SU-DHL-6 (cell line): ENCODE data around the gene ZNF350.

Experiments used
- H2AFZ ChIP-seq: fragments of 200-600 bp; sonication (generic); 2 replicates; pipeline ENCODE4 v1.6.1; 2014; ENCODE audit warnings: low read depth, mild to moderate bottlenecking, moderate library complexity, mixed read lengths, antibody characterized with exemption, low read length; ENCODE audit not compliant: severe bottlenecking
- H3F3A ChIP-seq: fragments of 200-600 bp; shearing (Covaris generic); 2 replicates; pipeline ENCODE4 v1.6.0; 2016; ENCODE audit warnings: antibody characterized with exemption, mild to moderate bottlenecking; ENCODE audit not compliant: insufficient read depth
- H3K27ac ChIP-seq: fragments of 200-600 bp; sonication (generic); 2 replicates; pipeline ENCODE4 v1.5.1; 2016; ENCODE audit warnings: low read depth, mild to moderate bottlenecking, low read length, moderate library complexity, mixed read lengths
- H3K27me3 ChIP-seq: fragments of 200-600 bp; sonication (generic), shearing (Covaris generic); 2 replicates; pipeline ENCODE4 v1.6.0; 2014; ENCODE audit warnings: mild to moderate bottlenecking, low read length
- H3K36me3 ChIP-seq: fragments of 200-600 bp; sonication (generic); 2 replicates; pipeline ENCODE4 v1.6.1; 2014; ENCODE audit warnings: mild to moderate bottlenecking, low read length, mixed read lengths
- H3K4me2 ChIP-seq: fragments of 300-600, 200-600 bp; shearing (Covaris generic), sonication (generic); 2 replicates; pipeline ENCODE4 v1.6.0; 2014; ENCODE audit warnings: low read length, low read depth, mild to moderate bottlenecking; ENCODE audit not compliant: poor library complexity, severe bottlenecking
- H3K4me3 ChIP-seq: fragments of 200-600 bp; sonication (generic); 2 replicates; pipeline ENCODE4 v1.5.1; 2014; ENCODE audit warnings: antibody characterized with exemption, low read length, mild to moderate bottlenecking, mixed read lengths; ENCODE audit not compliant: insufficient read depth, poor library complexity, severe bottlenecking
- H3K79me2 ChIP-seq: fragments of 200-600 bp; sonication (generic); 2 replicates; pipeline ENCODE4 v1.6.1; 2014; ENCODE audit warnings: mild to moderate bottlenecking, low read length, moderate library complexity; ENCODE audit not compliant: insufficient read depth
- H3K9ac ChIP-seq: fragments of 200-600 bp; sonication (generic); 2 replicates; pipeline ENCODE4 v1.7.0; 2014; ENCODE audit warnings: mild to moderate bottlenecking, low read length
- H3K9me2 ChIP-seq: fragments of 200-600 bp; sonication (generic); replicated peaks from 2 replicates; pipeline ENCODE4 v1.6.1; 2014; ENCODE audit warnings: low read length; ENCODE audit not compliant: insufficient read depth
- H3K9me3 ChIP-seq: fragments of 200-600 bp; sonication (generic); 2 replicates; pipeline ENCODE4 v1.6.1; 2014; ENCODE audit warnings: low read length, mixed read lengths; ENCODE audit not compliant: insufficient read depth
- H4K20me1 ChIP-seq: fragments of 200-600 bp; sonication (generic); 2 replicates; pipeline ENCODE4 v1.6.1; 2014; ENCODE audit warnings: low read depth, mild to moderate bottlenecking, antibody characterized with exemption, low read length, moderate library complexity, mixed read lengths
- EZH2phosphoT487 ChIP-seq: fragments of 200-600 bp; sonication (generic), shearing (Covaris generic); conservative IDR thresholded peaks from 2 replicates; pipeline ENCODE4 v1.6.1; 2018; ENCODE audit warnings: mild to moderate bottlenecking, antibody characterized with exemption, low read length, moderate library complexity, mixed read lengths
- TF ChIP-seq, protein P1 (sequence below): fragments of 200-600 bp; sonication (generic); IDR thresholded peaks from one replicate; pipeline ENCODE4 v1.5.1; 2017; ENCODE audit warnings: antibody characterized with exemption, mild to moderate bottlenecking, low read length, moderate library complexity; ENCODE audit not compliant: insufficient read depth, poor library complexity, severe bottlenecking

Gene ZNF350

DNA sequence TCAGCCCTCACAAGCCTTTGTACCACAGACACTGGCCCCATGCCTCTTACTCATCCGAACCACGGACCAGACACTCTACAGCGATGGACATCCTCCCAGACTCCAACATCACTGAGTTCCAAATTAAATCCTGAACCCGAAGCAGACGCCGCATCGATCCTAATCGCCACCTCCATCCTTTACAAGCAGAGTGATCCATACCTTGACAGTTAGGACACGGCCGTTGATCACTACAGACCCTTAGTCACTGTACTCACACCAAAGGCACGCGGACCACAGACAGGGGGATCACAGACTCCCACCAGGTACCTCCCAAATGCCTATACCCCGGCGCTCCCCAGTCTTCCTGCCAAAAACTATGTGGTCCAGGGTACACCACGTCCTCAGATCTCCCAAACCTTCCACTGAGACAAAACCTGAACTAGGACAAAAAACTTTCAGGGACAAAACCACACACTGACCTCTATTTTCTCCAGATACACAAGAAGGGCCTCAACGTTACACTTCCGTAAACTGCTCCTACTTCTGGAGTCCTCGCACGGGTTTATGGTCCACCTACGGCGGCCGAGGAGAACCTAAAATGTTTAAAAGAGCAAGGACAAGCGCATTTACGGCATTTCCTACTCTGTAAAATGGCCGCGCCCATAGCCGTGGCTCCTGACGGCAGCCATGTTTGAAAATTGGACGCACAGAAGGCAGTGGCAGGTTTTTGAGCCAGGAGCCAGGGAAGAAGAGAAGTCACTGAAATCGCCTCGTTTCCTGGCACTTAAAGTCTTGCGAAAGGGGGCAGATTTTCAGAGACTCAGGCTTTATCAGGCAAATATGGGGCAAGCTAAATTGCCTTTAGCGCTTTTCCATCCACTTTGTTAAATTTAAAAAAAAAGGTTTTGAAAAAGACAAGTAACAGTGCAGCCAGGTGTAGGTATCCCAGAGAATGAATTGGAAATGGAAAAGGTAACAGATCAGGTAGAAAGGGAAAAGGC, at the start of gene ZNF350:
TSS of gene ZNF350 (minus strand) at position 532 of the 983 bp plus-strand sequence. CDS start 12,480 bp downstream, outside the sequence.
- no peaks in the 10 kb centered on the region for H3F3A ChIP-seq
- H3K9me3 ChIP-seq, result no peaks in the 10 kb centered on the region; the same call in 1 of the 2 replicates
- TF ChIP-seq, protein P1, sequence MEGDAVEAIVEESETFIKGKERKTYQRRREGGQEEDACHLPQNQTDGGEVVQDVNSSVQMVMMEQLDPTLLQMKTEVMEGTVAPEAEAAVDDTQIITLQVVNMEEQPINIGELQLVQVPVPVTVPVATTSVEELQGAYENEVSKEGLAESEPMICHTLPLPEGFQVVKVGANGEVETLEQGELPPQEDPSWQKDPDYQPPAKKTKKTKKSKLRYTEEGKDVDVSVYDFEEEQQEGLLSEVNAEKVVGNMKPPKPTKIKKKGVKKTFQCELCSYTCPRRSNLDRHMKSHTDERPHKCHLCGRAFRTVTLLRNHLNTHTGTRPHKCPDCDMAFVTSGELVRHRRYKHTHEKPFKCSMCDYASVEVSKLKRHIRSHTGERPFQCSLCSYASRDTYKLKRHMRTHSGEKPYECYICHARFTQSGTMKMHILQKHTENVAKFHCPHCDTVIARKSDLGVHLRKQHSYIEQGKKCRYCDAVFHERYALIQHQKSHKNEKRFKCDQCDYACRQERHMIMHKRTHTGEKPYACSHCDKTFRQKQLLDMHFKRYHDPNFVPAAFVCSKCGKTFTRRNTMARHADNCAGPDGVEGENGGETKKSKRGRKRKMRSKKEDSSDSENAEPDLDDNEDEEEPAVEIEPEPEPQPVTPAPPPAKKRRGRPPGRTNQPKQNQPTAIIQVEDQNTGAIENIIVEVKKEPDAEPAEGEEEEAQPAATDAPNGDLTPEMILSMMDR, result no peak
- no peak for TF ChIP-seq EZH2phosphoT487
- no peaks in the 10 kb centered on the region for H3K27me3 ChIP-seq
- H3K36me3 ChIP-seq, result no peaks in the 10 kb centered on the region
- no peaks in the 10 kb centered on the region for H4K20me1 ChIP-seq
- H2AFZ ChIP-seq, result no peak within 1 kb of the TSS
- no peak within 1 kb of the TSS for H3K27ac ChIP-seq
- no peak within 1 kb of the TSS for H3K4me3 ChIP-seq
- no peak within 1 kb of the TSS for H3K9ac ChIP-seq
- no peaks in the 10 kb centered on the region for H3K79me2 ChIP-seq
- H3K9me2 ChIP-seq, result no peaks in the 10 kb centered on the region
- H3K4me2 ChIP-seq, result no peak within 1 kb of the TSS

DNA sequence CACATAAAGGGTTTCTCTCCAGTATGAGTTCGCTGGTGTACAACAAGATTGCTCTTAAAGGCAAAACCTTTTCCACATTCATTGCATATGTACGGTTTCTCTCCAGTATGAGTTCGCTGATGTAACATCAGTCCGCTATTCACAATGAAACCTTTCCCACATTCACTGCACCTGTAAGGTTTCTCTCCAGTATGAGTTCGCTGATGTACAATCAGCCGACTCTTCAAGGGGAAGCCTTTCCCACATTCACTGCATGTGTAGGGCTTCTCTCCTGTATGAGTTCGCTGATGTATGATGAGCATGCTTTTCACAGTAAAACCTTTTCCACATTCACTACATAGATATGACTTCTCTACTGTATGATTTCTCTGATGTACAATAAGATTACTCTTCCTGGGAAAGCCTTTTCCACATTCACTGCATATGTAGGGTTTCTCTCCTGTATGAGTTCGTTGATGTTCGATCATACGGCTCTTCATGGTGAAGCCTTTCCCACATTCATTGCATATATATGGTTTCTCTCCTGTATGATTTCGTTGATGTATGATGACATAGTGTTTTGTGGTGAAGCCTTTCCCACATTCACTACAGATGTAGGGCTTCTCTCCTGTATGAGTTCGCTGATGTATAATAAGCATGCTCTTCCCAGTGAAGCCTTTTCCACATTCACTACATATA, 47.5 kb upstream of the ZNF350 start:
- Histone ChIP-seq H2AFZ (no peak overlapping the region), H3K27ac (no peak overlapping the region), H3F3A (no peaks in the 10 kb centered on the region), H3K36me3 (peaks cover 27% of the 10 kb centered on the region), H3K4me2 (no peak overlapping the region), H3K27me3 (no peaks in the 10 kb centered on the region), H3K9me3 (peaks cover 29% of the 10 kb centered on the region; the same call in 1 of the 2 replicates), H3K4me3 (no peak overlapping the region), H3K9me2 (no peaks in the 10 kb centered on the region), H3K9ac (no peak overlapping the region), H4K20me1 (no peaks in the 10 kb centered on the region), H3K79me2 (peaks cover 10% of the 10 kb centered on the region)
- no peak for TF ChIP-seq EZH2phosphoT487
- TF ChIP-seq, protein P1, result no peak

DNA sequence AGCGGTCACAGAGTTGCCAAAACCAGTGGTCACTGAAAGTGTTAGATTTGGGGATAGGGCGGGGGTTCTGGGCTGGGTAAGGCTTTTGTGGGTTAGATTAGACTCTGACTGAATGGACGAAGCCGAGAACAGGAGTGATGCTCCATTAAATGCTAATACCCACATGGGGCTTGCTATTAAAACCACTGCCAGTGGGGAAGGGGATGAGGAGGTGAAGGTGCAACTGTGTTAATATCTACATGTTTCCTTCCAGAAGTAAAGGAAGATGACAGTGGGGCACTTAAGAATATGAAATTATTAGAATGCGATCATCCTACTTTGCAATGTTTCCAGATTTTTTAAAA, 42.1 kb upstream of the ZNF350 start:
- peak overlapping the region; percentile 96 for H2AFZ ChIP-seq

More for the DNA sequence above, 42.1 kb upstream of the ZNF350 start:
- TF ChIP-seq EZH2phosphoT487, result no peak
- TF ChIP-seq, protein P1, result no peak
- H3K9me2 ChIP-seq, result no peaks in the 10 kb centered on the region
- peak overlapping the region; percentile 60 for H3K27ac ChIP-seq
- peak overlapping the region; percentile 78 for H3K9ac ChIP-seq
- peaks cover 14% of the 10 kb centered on the region; the same call in 1 of the 2 replicates for H3K9me3 ChIP-seq
- no peaks in the 10 kb centered on the region for H4K20me1 ChIP-seq
- no peaks in the 10 kb centered on the region for H3F3A ChIP-seq
- H3K79me2 ChIP-seq, result peaks cover 28% of the 10 kb centered on the region
- peaks cover 44% of the 10 kb centered on the region for H3K36me3 ChIP-seq
- H3K4me3 ChIP-seq, result peak overlapping the region; percentile 78
- no peaks in the 10 kb centered on the region for H3K27me3 ChIP-seq
- peak overlapping the region; percentile 97 for H3K4me2 ChIP-seq
